ENCODE results near the gene ZNF652. TPM values are rescaled to one million over a fixed set of nuclear protein-coding genes. Genes with fewer than 3 reads are reported as not detected.

Gene ZNF652
- polyA plus RNA-seq, 4 donors, result 8.6 to 27.3 (median 17.6) TPM

GRCh38 chr17:49359990-49360795 is 1.9 kb downstream of the ZNF652 start:
- no peaks in the 10 kb centered on the region for H3K27me3 ChIP-seq (ENCODE audit: control insufficient read depth in 3 of 3, insufficient read depth in 3 of 3, low read length in 3 of 3)
- H3K4me3 ChIP-seq (ENCODE audit: low read depth in 1 of 3, low read length in 3 of 3), result peak overlapping the region; percentile 7 to 100 (median 94)
- H3K36me3 ChIP-seq (ENCODE audit: control insufficient read depth in 3 of 3, insufficient read depth in 2 of 3, low read depth in 1 of 3, low read length in 3 of 3), result no peaks in the 10 kb centered on the region
- no peaks in the 10 kb centered on the region for H3K9me3 ChIP-seq (ENCODE audit: control insufficient read depth in 2 of 2, insufficient read depth in 1 of 2, low read depth in 1 of 2, low read length in 1 of 2)
- FAIRE-seq (no peak), DNase-seq (peak; percentile 31 to 58)
- whole genome bisulfite sequencing, 3 donors, result 1 to 9% (median 4%) methylated on average over 8 of the region's 8 CpGs
- H3K4me1 ChIP-seq (ENCODE audit: control insufficient read depth in 3 of 3, insufficient read depth in 2 of 3, low read depth in 1 of 3, low read length in 2 of 3), result peaks cover 3 to 20% (median 6%) of the 10 kb centered on the region in 3 donors
- peak overlapping the region; percentile 81 to 98 (median 89) for H3K27ac ChIP-seq (ENCODE audit: low read depth in 1 of 3, low read length in 2 of 3)

DNA sequence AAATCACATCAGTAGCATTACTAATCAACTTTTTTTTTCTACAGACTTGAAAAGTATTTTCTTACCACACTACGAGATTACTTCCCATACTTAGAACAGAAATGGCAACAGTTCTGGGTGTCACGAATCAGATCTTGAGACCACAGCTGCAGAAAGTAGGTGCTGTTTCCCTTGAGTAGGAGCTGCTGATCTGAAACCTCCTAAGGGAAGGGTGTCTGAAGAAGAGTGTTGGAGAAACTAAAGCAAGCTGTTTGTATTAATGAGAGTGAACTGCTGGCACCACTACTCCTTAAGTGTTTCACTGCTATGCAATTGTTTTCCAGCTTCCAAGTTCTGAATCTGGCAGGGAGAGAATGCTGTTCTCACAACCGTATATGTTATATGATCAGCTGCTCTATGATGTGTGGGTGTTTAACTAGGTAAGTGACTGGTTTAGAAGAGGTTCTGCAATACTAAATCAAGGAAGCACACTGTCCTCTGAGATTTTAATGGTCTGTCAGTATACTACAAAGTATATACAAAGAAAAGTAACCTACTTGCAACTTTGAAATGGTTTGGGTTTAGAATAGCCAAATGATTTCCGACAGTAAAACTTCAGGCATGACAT is 3.3 kb downstream of the ZNF652 start:
- H3K4me3 ChIP-seq (ENCODE audit: low read depth in 1 of 3, low read length in 3 of 3), result peak overlapping the region in 1 of 3 donors; percentile 1
- no peaks in the 10 kb centered on the region for H3K9me3 ChIP-seq (ENCODE audit: control insufficient read depth in 2 of 2, insufficient read depth in 1 of 2, low read depth in 1 of 2, low read length in 1 of 2)
- H3K27me3 ChIP-seq (ENCODE audit: control insufficient read depth in 3 of 3, insufficient read depth in 3 of 3, low read length in 3 of 3), result no peaks in the 10 kb centered on the region
- DNase-seq, result peak; percentile 17 to 39
- H3K4me1 ChIP-seq (ENCODE audit: control insufficient read depth in 3 of 3, insufficient read depth in 2 of 3, low read depth in 1 of 3, low read length in 2 of 3), result peaks cover 3 to 20% (median 6%) of the 10 kb centered on the region in 3 donors
- no peaks in the 10 kb centered on the region for H3K36me3 ChIP-seq (ENCODE audit: control insufficient read depth in 3 of 3, insufficient read depth in 2 of 3, low read depth in 1 of 3, low read length in 3 of 3)
- H3K27ac ChIP-seq (ENCODE audit: low read depth in 1 of 3, low read length in 2 of 3), result peak overlapping the region in 2 of 3 donors; percentile 25 to 45
- WGBS, 3 donors, result 9 to 24% (median 11%) methylated on average over 4 of the region's 4 CpGs
- FAIRE-seq, result no peak

DNA sequence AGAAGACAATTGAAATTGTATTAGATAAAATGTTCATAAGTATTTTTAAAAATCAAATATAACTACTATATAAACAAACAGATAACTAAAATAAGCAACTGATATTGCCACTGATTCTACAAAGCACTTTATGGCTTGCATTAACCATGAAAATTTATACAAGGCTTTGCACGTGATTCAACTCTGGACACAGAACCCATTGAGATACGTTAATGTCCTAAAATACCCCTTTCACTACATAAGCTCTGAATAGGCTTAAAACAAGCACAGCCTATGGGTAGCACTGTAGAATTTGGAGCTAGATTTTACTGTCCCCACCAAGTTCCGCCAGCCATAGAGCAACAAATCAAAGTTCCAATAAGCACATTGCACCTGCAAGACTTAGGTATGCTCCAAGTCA is 4.5 kb downstream of the ZNF652 start:
- H3K36me3 ChIP-seq (ENCODE audit: control insufficient read depth in 3 of 3, insufficient read depth in 2 of 3, low read depth in 1 of 3, low read length in 3 of 3), result no peaks in the 10 kb centered on the region
- DNase-seq, result no peak
- no peak overlapping the region for H3K4me3 ChIP-seq (ENCODE audit: low read depth in 1 of 3, low read length in 3 of 3)
- H3K4me1 ChIP-seq (ENCODE audit: control insufficient read depth in 3 of 3, insufficient read depth in 2 of 3, low read depth in 1 of 3, low read length in 2 of 3), result peaks cover 3 to 16% (median 6%) of the 10 kb centered on the region in 3 donors
- WGBS, 3 donors, result 23 to 52% (median 36%) methylated on average over 3 of the region's 3 CpGs
- peak overlapping the region in 1 of 3 donors; percentile 32 for H3K27ac ChIP-seq (ENCODE audit: low read depth in 1 of 3, low read length in 2 of 3)
- FAIRE-seq, result no peak
- no peaks in the 10 kb centered on the region for H3K27me3 ChIP-seq (ENCODE audit: control insufficient read depth in 3 of 3, insufficient read depth in 3 of 3, low read length in 3 of 3)
- H3K9me3 ChIP-seq (ENCODE audit: control insufficient read depth in 2 of 2, insufficient read depth in 1 of 2, low read depth in 1 of 2, low read length in 1 of 2), result no peaks in the 10 kb centered on the region

DNA sequence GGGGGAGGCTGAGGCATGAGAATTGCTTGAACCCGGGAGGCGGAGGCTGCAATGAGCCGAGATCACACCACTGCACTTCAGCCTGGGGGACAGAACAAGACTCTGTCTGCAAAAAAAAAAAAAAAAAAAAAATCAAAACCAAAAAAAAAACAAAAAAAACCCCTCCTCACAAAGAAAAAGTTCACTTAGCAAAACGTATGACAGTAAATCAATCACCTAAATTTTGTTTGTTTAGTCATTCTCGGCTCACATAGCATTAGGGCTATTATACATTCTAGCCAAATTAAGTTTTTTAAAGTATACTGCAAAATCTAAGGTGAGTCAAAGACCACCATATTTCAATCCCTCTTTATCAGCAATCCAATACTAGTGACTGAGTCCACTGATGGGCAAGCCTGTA is 5.7 kb downstream of the ZNF652 start:
- no peak overlapping the region for H3K27ac ChIP-seq (ENCODE audit: low read depth in 1 of 3, low read length in 2 of 3)
- no peak overlapping the region for H3K4me3 ChIP-seq (ENCODE audit: low read depth in 1 of 3, low read length in 3 of 3)
- WGBS, 3 donors, result 73 to 81% (median 81%) methylated on average over 5 of the region's 5 CpGs
- H3K27me3 ChIP-seq (ENCODE audit: control insufficient read depth in 3 of 3, insufficient read depth in 3 of 3, low read length in 3 of 3), result no peaks in the 10 kb centered on the region
- no peaks in the 10 kb centered on the region for H3K9me3 ChIP-seq (ENCODE audit: control insufficient read depth in 2 of 2, insufficient read depth in 1 of 2, low read depth in 1 of 2, low read length in 1 of 2)
- H3K4me1 ChIP-seq (ENCODE audit: control insufficient read depth in 3 of 3, insufficient read depth in 2 of 3, low read depth in 1 of 3, low read length in 2 of 3), result peaks cover 3 to 16% (median 6%) of the 10 kb centered on the region in 3 donors
- peaks cover 0 to 2% (median 0%) of the 10 kb centered on the region in 3 donors for H3K36me3 ChIP-seq (ENCODE audit: control insufficient read depth in 3 of 3, insufficient read depth in 2 of 3, low read depth in 1 of 3, low read length in 3 of 3)
- no peak for DNase-seq
- no peak for FAIRE-seq

GRCh38 chr17:49353607-49354006 is 8.4 kb downstream of the ZNF652 start:
- DNase-seq (no peak), FAIRE-seq (no peak)
- H3K27ac ChIP-seq (ENCODE audit: low read depth in 1 of 3, low read length in 2 of 3), result no peak overlapping the region
- H3K36me3 ChIP-seq (ENCODE audit: control insufficient read depth in 3 of 3, insufficient read depth in 2 of 3, low read depth in 1 of 3, low read length in 3 of 3), result peaks cover 0 to 5% (median 0%) of the 10 kb centered on the region in 3 donors
- H3K9me3 ChIP-seq (ENCODE audit: control insufficient read depth in 2 of 2, insufficient read depth in 1 of 2, low read depth in 1 of 2, low read length in 1 of 2), result no peaks in the 10 kb centered on the region
- H3K4me1 ChIP-seq (ENCODE audit: control insufficient read depth in 3 of 3, insufficient read depth in 2 of 3, low read depth in 1 of 3, low read length in 2 of 3), result peaks cover 3 to 6% (median 4%) of the 10 kb centered on the region in 3 donors
- H3K27me3 ChIP-seq (ENCODE audit: control insufficient read depth in 3 of 3, insufficient read depth in 3 of 3, low read length in 3 of 3), result no peaks in the 10 kb centered on the region
- H3K4me3 ChIP-seq (ENCODE audit: low read depth in 1 of 3, low read length in 3 of 3), result no peak overlapping the region
- 63 to 78% (median 75%) methylated on average over 1 of the region's 1 CpG for WGBS, 3 donors

GRCh38 chr17:49352587-49353154 is 9.4 kb downstream of the ZNF652 start:
- Histone ChIP-seq H3K9me3 (ENCODE audit: control insufficient read depth in 2 of 2, insufficient read depth in 1 of 2, low read depth in 1 of 2, low read length in 1 of 2) (peaks cover 0 to 4% of the 10 kb centered on the region in 2 donors), H3K4me3 (ENCODE audit: low read depth in 1 of 3, low read length in 3 of 3) (no peak overlapping the region), H3K27ac (ENCODE audit: low read depth in 1 of 3, low read length in 2 of 3) (no peak overlapping the region), H3K4me1 (ENCODE audit: control insufficient read depth in 3 of 3, insufficient read depth in 2 of 3, low read depth in 1 of 3, low read length in 2 of 3) (peaks cover 0 to 2% (median 2%) of the 10 kb centered on the region in 3 donors), H3K36me3 (ENCODE audit: control insufficient read depth in 3 of 3, insufficient read depth in 2 of 3, low read depth in 1 of 3, low read length in 3 of 3) (peaks cover 0 to 5% (median 3%) of the 10 kb centered on the region in 3 donors), H3K27me3 (ENCODE audit: control insufficient read depth in 3 of 3, insufficient read depth in 3 of 3, low read length in 3 of 3) (no peaks in the 10 kb centered on the region)
- no peak for DNase-seq
- 93 to 97% (median 94%) methylated on average over 6 of the region's 6 CpGs for WGBS, 3 donors
- FAIRE-seq, result no peak

GRCh38 chr17:49351572-49352140 is 10.4 kb downstream of the ZNF652 start:
- H3K4me1 ChIP-seq (ENCODE audit: control insufficient read depth in 3 of 3, insufficient read depth in 2 of 3, low read depth in 1 of 3, low read length in 2 of 3), result no peaks in the 10 kb centered on the region
- no peak overlapping the region for H3K4me3 ChIP-seq (ENCODE audit: low read depth in 1 of 3, low read length in 3 of 3)
- H3K27me3 ChIP-seq (ENCODE audit: control insufficient read depth in 3 of 3, insufficient read depth in 3 of 3, low read length in 3 of 3), result no peaks in the 10 kb centered on the region
- no peak for FAIRE-seq
- DNase-seq, result no peak
- no peak overlapping the region for H3K27ac ChIP-seq (ENCODE audit: low read depth in 1 of 3, low read length in 2 of 3)
- 96 to 97% (median 97%) methylated on average over 3 of the region's 3 CpGs for WGBS, 3 donors
- peaks cover 0 to 4% of the 10 kb centered on the region in 2 donors for H3K9me3 ChIP-seq (ENCODE audit: control insufficient read depth in 2 of 2, insufficient read depth in 1 of 2, low read depth in 1 of 2, low read length in 1 of 2)
- H3K36me3 ChIP-seq (ENCODE audit: control insufficient read depth in 3 of 3, insufficient read depth in 2 of 3, low read depth in 1 of 3, low read length in 3 of 3), result peaks cover 0 to 5% (median 3%) of the 10 kb centered on the region in 3 donors

GRCh38 chr17:49349541-49349940 is 12.5 kb downstream of the ZNF652 start:
- Histone ChIP-seq H3K9me3 (ENCODE audit: control insufficient read depth in 2 of 2, insufficient read depth in 1 of 2, low read depth in 1 of 2, low read length in 1 of 2) (peaks cover 0 to 4% of the 10 kb centered on the region in 2 donors), H3K4me1 (ENCODE audit: control insufficient read depth in 3 of 3, insufficient read depth in 2 of 3, low read depth in 1 of 3, low read length in 2 of 3) (no peaks in the 10 kb centered on the region), H3K4me3 (ENCODE audit: low read depth in 1 of 3, low read length in 3 of 3) (no peak overlapping the region), H3K27ac (ENCODE audit: low read depth in 1 of 3, low read length in 2 of 3) (no peak overlapping the region), H3K27me3 (ENCODE audit: control insufficient read depth in 3 of 3, insufficient read depth in 3 of 3, low read length in 3 of 3) (no peaks in the 10 kb centered on the region), H3K36me3 (ENCODE audit: control insufficient read depth in 3 of 3, insufficient read depth in 2 of 3, low read depth in 1 of 3, low read length in 3 of 3) (peaks cover 0 to 5% (median 3%) of the 10 kb centered on the region in 3 donors)
- DNase-seq (no peak), FAIRE-seq (no peak)

Measured in small intestine (tissue), 7 donors.